GM18505 (cell line): ENCODE results near the gene ACBD7.

Experiments
- ATAC-seq: cut with Tn5 transposase; IDR thresholded peaks from one replicate; pipeline ENCODE4 v1.9.1; 2021; ENCODE audit not compliant: unreplicated experiment
- POLR2A ChIP-seq: IDR thresholded peaks from 4 replicates; pipeline ENCODE4 v1.6.1; 2011; ENCODE audit warnings: borderline replicate concordance; ENCODE audit not compliant: insufficient read depth, insufficient read length; ENCODE audit errors: extremely low read depth

ACBD7 gene

GRCh38 chr10:15088428-15089261, at the start of gene ACBD7:
Gene ACBD7 (minus strand): TSS chr10:15088776. CDS start chr10:15088728, 48 bp downstream.
- no peak for TF ChIP-seq POLR2A
- peak; percentile 99 for ATAC-seq

- no peak for TF ChIP-seq POLR2A
- no peak for ATAC-seq
These were observed 49.1 kb upstream of the ACBD7 start for GRCh38 chr10:15137636-15138035.

GRCh38 chr10:15137036-15137359, 48.4 kb upstream of the ACBD7 start:
- no peak for ATAC-seq
- TF ChIP-seq POLR2A: no peak

- no peak for TF ChIP-seq POLR2A
- no peak for ATAC-seq
These were observed 47.8 kb upstream of the ACBD7 start for GRCh38 chr10:15136129-15137035.

- no peak for ATAC-seq
- no peak for TF ChIP-seq POLR2A
These were observed 42.8 kb upstream of the ACBD7 start for GRCh38 chr10:15131330-15131729.

GRCh38 chr10:15124908-15125307, 36.3 kb upstream of the ACBD7 start:
- TF ChIP-seq POLR2A: no peak
- ATAC-seq: no peak

GRCh38 chr10:15124190-15124589, 35.6 kb upstream of the ACBD7 start:
- no peak for TF ChIP-seq POLR2A
- no peak for ATAC-seq

GRCh38 chr10:15123749-15124184, 35.2 kb upstream of the ACBD7 start:
- ATAC-seq: no peak

GRCh38 chr10:15122477-15123030, 34.0 kb upstream of the ACBD7 start:
- no peak for TF ChIP-seq POLR2A
- peak; percentile 75 for ATAC-seq

More at GRCh38 chr10:15123749-15124184, 35.2 kb upstream of the ACBD7 start:
- TF ChIP-seq POLR2A: no peak

GRCh38 chr10:15121707-15122106, 33.1 kb upstream of the ACBD7 start:
- no peak for TF ChIP-seq POLR2A
- ATAC-seq: no peak

GRCh38 chr10:15120523-15120922, 31.9 kb upstream of the ACBD7 start:
- no peak for ATAC-seq
- TF ChIP-seq POLR2A: no peak

GRCh38 chr10:15118615-15119014, 30.0 kb upstream of the ACBD7 start:
- no peak for TF ChIP-seq POLR2A
- no peak for ATAC-seq

GRCh38 chr10:15116225-15116624, 27.6 kb upstream of the ACBD7 start:
- ATAC-seq: no peak

More at GRCh38 chr10:15116225-15116624, 27.6 kb upstream of the ACBD7 start:
- TF ChIP-seq POLR2A: no peak
